ENCODE measurements around the gene UST. TPM values are rescaled to one million over a fixed set of nuclear protein-coding genes. Genes with fewer than 3 reads are reported as not detected.

UST gene
- total and polyA plus RNA-seq, 2 donors (not counting 1 experiment from before 2014, with no cell fraction given) = 7.3 to 16.9 TPM

DNA sequence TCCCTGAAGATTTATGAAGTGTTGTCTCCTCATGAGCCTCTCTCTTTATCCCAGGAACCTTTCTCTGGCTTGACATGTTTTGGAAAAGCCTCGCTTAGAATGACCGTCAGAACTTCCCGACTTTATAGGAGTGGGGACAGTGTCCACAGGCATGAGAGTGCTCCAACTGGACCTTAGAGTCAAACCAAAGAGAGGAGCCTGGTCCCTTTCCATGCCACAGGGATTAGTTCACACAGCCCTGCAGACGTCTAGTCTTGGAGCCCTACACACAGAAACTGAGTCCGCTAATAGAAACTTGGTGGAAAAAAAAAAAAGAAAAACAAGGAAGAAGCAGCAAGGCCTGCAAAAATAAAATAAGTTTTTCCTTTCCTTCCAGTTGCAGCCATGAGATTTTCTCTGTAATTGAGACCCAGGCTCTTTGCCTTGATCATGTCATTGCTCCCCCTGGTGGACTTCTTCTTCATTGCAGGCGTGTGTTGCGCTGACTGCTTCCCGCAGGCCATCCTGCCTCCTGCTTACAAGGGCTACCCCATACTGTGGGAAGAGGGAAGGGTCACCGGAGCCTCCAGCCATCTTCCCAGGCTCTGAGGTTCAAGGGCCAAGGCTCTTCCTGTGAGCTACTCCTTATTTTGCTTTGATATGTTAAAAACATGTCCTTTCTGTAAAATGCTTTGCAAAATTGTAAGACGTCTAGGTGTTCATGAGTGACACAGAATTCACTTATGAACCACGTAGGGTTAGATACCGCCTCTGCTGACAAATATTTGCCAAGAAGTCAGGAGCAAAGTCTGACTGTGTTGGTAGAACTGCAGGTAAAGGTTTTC is 201.0 kb downstream of the UST start:
- no peak overlapping the region for H3K4me3 Mint-ChIP-seq
- ChIA-PET POLR2A (no interaction called here), CTCF (interaction anchor here (0.6 to 5.3 kb wide), 18 partner anchors 8 to 388 kb away, joined by 3 to 68 read pairs (median 4); partner anchors contain the start of gene UST)
- no peak for TF ChIP-seq EZH2 (IDR thresholded peaks at IDR 0.05; ENCODE audit: borderline replicate concordance, insufficient read depth, low read depth, low read length, poor library complexity, severe bottlenecking)
- TF ChIP-seq, protein P1, sequence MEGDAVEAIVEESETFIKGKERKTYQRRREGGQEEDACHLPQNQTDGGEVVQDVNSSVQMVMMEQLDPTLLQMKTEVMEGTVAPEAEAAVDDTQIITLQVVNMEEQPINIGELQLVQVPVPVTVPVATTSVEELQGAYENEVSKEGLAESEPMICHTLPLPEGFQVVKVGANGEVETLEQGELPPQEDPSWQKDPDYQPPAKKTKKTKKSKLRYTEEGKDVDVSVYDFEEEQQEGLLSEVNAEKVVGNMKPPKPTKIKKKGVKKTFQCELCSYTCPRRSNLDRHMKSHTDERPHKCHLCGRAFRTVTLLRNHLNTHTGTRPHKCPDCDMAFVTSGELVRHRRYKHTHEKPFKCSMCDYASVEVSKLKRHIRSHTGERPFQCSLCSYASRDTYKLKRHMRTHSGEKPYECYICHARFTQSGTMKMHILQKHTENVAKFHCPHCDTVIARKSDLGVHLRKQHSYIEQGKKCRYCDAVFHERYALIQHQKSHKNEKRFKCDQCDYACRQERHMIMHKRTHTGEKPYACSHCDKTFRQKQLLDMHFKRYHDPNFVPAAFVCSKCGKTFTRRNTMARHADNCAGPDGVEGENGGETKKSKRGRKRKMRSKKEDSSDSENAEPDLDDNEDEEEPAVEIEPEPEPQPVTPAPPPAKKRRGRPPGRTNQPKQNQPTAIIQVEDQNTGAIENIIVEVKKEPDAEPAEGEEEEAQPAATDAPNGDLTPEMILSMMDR (IDR thresholded peaks at IDR 0.05) = peak; percentile 92
- intact Hi-C loops (cut with micrococcal nuclease) = loop anchor here (1.0 to 10.0 kb wide), 4 partner anchors 73 to 389 kb away; no protein-coding TSS in a partner anchor
- peaks cover 0 to 4% of the 10 kb centered on the region in 2 donors for H3K4me1 ChIP-seq (ENCODE audit: control insufficient read depth in 2 of 2, insufficient read depth in 2 of 2, low read length in 2 of 2)
- peaks cover 12% of the 10 kb centered on the region for H3K79me2 ChIP-seq (ENCODE audit: control insufficient read depth, insufficient read depth, low read length)
- H3K36me3 ChIP-seq (replicated peaks in 1 of 2; ENCODE audit: control extremely low read depth in 1 of 2, control insufficient read depth in 1 of 2, extremely low read depth in 1 of 2, insufficient read depth in 2 of 2, low read length in 1 of 2) = no peaks in the 10 kb centered on the region
- H3K9ac ChIP-seq (ENCODE audit: low read length) = no peak overlapping the region
- ATAC-seq (ENCODE audit: low read depth) (peak; percentile 88), DNase-seq (peak; percentile 88)
- 61% methylated on average over 8 of the region's 12 CpGs for WGBS (ENCODE audit: insufficient coverage)
- H3K27me3 ChIP-seq (replicated peaks in 1 of 4; ENCODE audit: control extremely low read depth in 1 of 4, control insufficient read depth in 3 of 4, insufficient read depth in 4 of 4, low read length in 3 of 4) = no peaks in the 10 kb centered on the region
- H2AFZ ChIP-seq (ENCODE audit: insufficient read depth, low read depth, low read length, poor library complexity, severe bottlenecking) = peak overlapping the region; percentile 21
- no peaks in the 10 kb centered on the region for H3K9me3 ChIP-seq (ENCODE audit: control extremely low read depth in 1 of 3, control insufficient read depth in 2 of 3, insufficient read depth in 1 of 3, low read length in 2 of 3)
- no peak overlapping the region for H3K4me3 ChIP-seq (ENCODE audit: control extremely low read depth in 1 of 5, extremely low read depth in 1 of 5, insufficient read depth in 1 of 5, low read depth in 2 of 5, low read length in 4 of 5)
- H4K20me1 ChIP-seq (ENCODE audit: control insufficient read depth, insufficient read depth, low read length, poor library complexity, severe bottlenecking) = peaks cover 22% of the 10 kb centered on the region
- no peak overlapping the region for H3K27ac ChIP-seq (ENCODE audit: low read length in 2 of 2)
- H3K9me3 Mint-ChIP-seq (ENCODE audit: insufficient read depth) = no peaks in the 10 kb centered on the region
- H3K27ac Mint-ChIP-seq = no peak overlapping the region
- no peak overlapping the region for H3K4me2 ChIP-seq (replicated peaks; ENCODE audit: low read depth, low read length, poor library complexity, severe bottlenecking)
- no peaks in the 10 kb centered on the region for H3K27me3 Mint-ChIP-seq
- peaks cover 13% of the 10 kb centered on the region for H3K4me1 Mint-ChIP-seq

DNA sequence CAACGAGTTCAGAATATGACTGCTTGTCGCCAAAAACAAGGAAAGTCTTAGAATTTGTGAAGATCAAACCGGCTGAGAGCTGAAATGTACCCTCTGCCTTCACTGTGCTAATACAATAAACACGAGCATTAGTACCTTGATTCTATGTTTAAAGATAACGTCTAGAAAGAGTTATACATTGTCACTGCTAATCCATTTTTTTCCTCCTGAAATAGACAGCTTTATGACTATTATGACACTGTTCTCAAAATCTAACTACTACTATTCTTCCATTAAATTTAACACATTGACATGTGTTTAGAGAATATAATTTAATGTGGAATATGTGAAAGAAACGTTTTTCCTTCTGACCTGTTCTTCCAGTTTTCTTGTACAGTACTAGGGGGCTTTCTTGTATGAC is 204.8 kb downstream of the UST start:
- peaks cover 6% of the 10 kb centered on the region for H3K4me1 Mint-ChIP-seq
- peaks cover 0 to 4% of the 10 kb centered on the region in 2 donors for H3K4me1 ChIP-seq (ENCODE audit: control insufficient read depth in 2 of 2, insufficient read depth in 2 of 2, low read length in 2 of 2)
- H3K9me3 Mint-ChIP-seq (ENCODE audit: insufficient read depth) = no peaks in the 10 kb centered on the region
- no peak overlapping the region for H3K27ac ChIP-seq (ENCODE audit: low read length in 2 of 2)
- no peak overlapping the region for H3K4me2 ChIP-seq (replicated peaks; ENCODE audit: low read depth, low read length, poor library complexity, severe bottlenecking)
- TF ChIP-seq EZH2 (IDR thresholded peaks at IDR 0.05; ENCODE audit: borderline replicate concordance, insufficient read depth, low read depth, low read length, poor library complexity, severe bottlenecking) = no peak
- TF ChIP-seq, protein P1 (IDR thresholded peaks at IDR 0.05) = no peak
- WGBS (ENCODE audit: insufficient coverage) = 93% methylated on average over 2 of the region's 6 CpGs
- no peak overlapping the region for H3K4me3 ChIP-seq (ENCODE audit: control extremely low read depth in 1 of 5, extremely low read depth in 1 of 5, insufficient read depth in 1 of 5, low read depth in 2 of 5, low read length in 4 of 5)
- no peak overlapping the region for H2AFZ ChIP-seq (ENCODE audit: insufficient read depth, low read depth, low read length, poor library complexity, severe bottlenecking)
- peaks cover 12% of the 10 kb centered on the region for H3K79me2 ChIP-seq (ENCODE audit: control insufficient read depth, insufficient read depth, low read length)
- ATAC-seq (ENCODE audit: low read depth) (no peak), DNase-seq (no peak)
- no peaks in the 10 kb centered on the region for H3K27me3 ChIP-seq (replicated peaks in 1 of 4; ENCODE audit: control extremely low read depth in 1 of 4, control insufficient read depth in 3 of 4, insufficient read depth in 4 of 4, low read length in 3 of 4)
- H3K27ac Mint-ChIP-seq = no peak overlapping the region
- CTCF ChIA-PET = interaction anchor here (1.7 to 1.9 kb wide), 2 partner anchors 194 to 374 kb away, joined by 4 to 6 read pairs; no protein-coding TSS in a partner anchor
- H3K9me3 ChIP-seq (ENCODE audit: control extremely low read depth in 1 of 3, control insufficient read depth in 2 of 3, insufficient read depth in 1 of 3, low read length in 2 of 3) = no peaks in the 10 kb centered on the region
- H3K36me3 ChIP-seq (replicated peaks in 1 of 2; ENCODE audit: control extremely low read depth in 1 of 2, control insufficient read depth in 1 of 2, extremely low read depth in 1 of 2, insufficient read depth in 2 of 2, low read length in 1 of 2) = peaks cover 0 to 22% of the 10 kb centered on the region in 2 experiments
- H4K20me1 ChIP-seq (ENCODE audit: control insufficient read depth, insufficient read depth, low read length, poor library complexity, severe bottlenecking) = peaks cover 27% of the 10 kb centered on the region
- H3K27me3 Mint-ChIP-seq = no peaks in the 10 kb centered on the region
- H3K9ac ChIP-seq (ENCODE audit: low read length) = no peak overlapping the region
- H3K4me3 Mint-ChIP-seq = no peak overlapping the region
- intact Hi-C loops (cut with micrococcal nuclease) = no loop called here
- POLR2A ChIA-PET = no interaction called here
